Smooth muscle cell (in vitro differentiated cells): ENCODE measurements around the gene DTL. TPM values are rescaled to one million over a fixed set of nuclear protein-coding genes. Genes with fewer than 3 reads are reported as not detected.

Experiments used
- DNase-seq: peaks from one replicate; lab custom pipeline; 2025; ENCODE audit not compliant: unreplicated experiment; lab: John Stamatoyannopoulos, UW
- H2AFZ ChIP-seq: fragments of 200-600 bp; sonication (generic); 2 replicates; pipeline ENCODE4 v1.6.0; 2016; ENCODE audit warnings: antibody characterized with exemption, low read depth, mild to moderate bottlenecking
- H3F3A ChIP-seq: fragments of 200-600 bp; sonication (generic); 2 replicates; pipeline ENCODE4 v1.6.0; 2017; ENCODE audit warnings: antibody characterized with exemption, low read depth
- H3K27ac ChIP-seq: fragments of 200-600 bp; sonication (generic); 2 replicates; pipeline ENCODE4 v1.5.1; 2016; ENCODE audit warnings: low read depth, mild to moderate bottlenecking
- H3K27me3 ChIP-seq: fragments of 200-600 bp; sonication (generic); 2 replicates; pipeline ENCODE4 v1.6.1; 2016; ENCODE audit warnings: low read depth, mild to moderate bottlenecking
- H3K36me3 ChIP-seq: fragments of 200-600 bp; sonication (generic); 2 replicates; pipeline ENCODE4 v1.5.1; 2016; ENCODE audit warnings: low read depth
- H3K4me1 ChIP-seq: fragments of 200-600 bp; sonication (generic); 2 replicates; pipeline ENCODE4 v1.5.1; 2016; ENCODE audit warnings: low read depth
- H3K4me2 ChIP-seq: fragments of 200-600 bp; sonication (generic); 2 replicates; pipeline ENCODE4 v1.6.0; 2016; ENCODE audit warnings: mild to moderate bottlenecking
- H3K4me3 ChIP-seq: fragments of 200-600 bp; sonication (generic); 2 replicates; pipeline ENCODE4 v1.5.1; 2016; ENCODE audit warnings: mild to moderate bottlenecking
- H3K79me2 ChIP-seq: fragments of 200-600 bp; sonication (generic); 2 replicates; pipeline ENCODE4 v1.6.0; 2016; ENCODE audit warnings: low read depth, mild to moderate bottlenecking
- H3K9ac ChIP-seq: fragments of 200-600 bp; sonication (generic); 2 replicates; pipeline ENCODE4 v1.6.0; 2016; ENCODE audit warnings: low read depth
- H3K9me3 ChIP-seq: fragments of 200-600 bp; sonication (generic); replicated peaks from 2 replicates; pipeline ENCODE4 v1.5.1; 2016; ENCODE audit warnings: low read depth
- H4K20me1 ChIP-seq: fragments of 200-600 bp; sonication (generic); 2 replicates; pipeline ENCODE4 v1.6.0; 2016; ENCODE audit warnings: low read depth
- WGBS: methylation state at CpG from one replicate; pipeline ENCODE4 v1.1.7; 2016; ENCODE audit warnings: low lambda C conversion rate; 5-methylcytosine and 5-hydroxymethylcytosine counted together
- polyA plus RNA-seq: library from polyadenylated mRNA; unstranded; fragments of >200 nt; fragmentation: Nextera tagmentation; extraction: Ambion mirVana; gene quantifications from 2 replicates; pipeline ENCODE4 v1.2.1, GENCODE V29; 2016
- total RNA-seq: library from RNA; depleted of rRNA; stranded (reverse); fragments of >200 nt; gene quantifications from 2 replicates; pipeline ENCODE4 v1.2.3, GENCODE V29; 2014
- TF ChIP-seq, protein P1 (sequence below): fragments of 200-600 bp; sonication (generic); IDR thresholded peaks from 2 replicates; pipeline ENCODE4 v1.5.1; 2017; ENCODE audit warnings: borderline replicate concordance, mild to moderate bottlenecking, antibody characterized with exemption; ENCODE audit not compliant: insufficient read depth, poor library complexity, severe bottlenecking

Gene DTL
- total and polyA plus RNA-seq, 2 experiments from 2014 or later = 9.7 to 12.7 TPM

DNA sequence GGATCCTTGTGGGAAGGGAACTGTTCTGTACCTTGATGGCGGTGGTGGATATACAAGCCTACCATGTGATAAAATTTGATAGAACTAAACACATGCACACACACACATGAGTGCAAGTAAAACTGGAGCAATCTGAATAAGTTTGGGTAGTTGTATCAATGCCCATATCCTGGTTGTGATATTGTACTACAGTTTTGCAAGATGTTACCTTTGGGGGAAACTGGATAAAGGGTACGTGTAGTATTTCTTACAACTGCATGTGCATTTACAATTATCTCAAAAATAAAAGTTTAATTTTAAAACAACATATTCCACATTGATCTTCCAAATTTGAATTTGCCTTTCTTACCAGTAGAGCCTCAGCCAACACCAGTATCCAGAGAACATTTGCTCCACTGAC, 99.6 kb downstream of the DTL start:
- Histone ChIP-seq H3K9ac (no peak overlapping the region), H3K27ac (no peak overlapping the region), H4K20me1 (no peaks in the 10 kb centered on the region), H3K27me3 (no peaks in the 10 kb centered on the region), H3K36me3 (no peaks in the 10 kb centered on the region), H2AFZ (no peak overlapping the region), H3K79me2 (no peaks in the 10 kb centered on the region), H3K4me1 (no peaks in the 10 kb centered on the region), H3K9me3 (no peaks in the 10 kb centered on the region), H3K4me3 (no peak overlapping the region), H3F3A (no peaks in the 10 kb centered on the region), H3K4me2 (no peak overlapping the region)
- TF ChIP-seq, protein P1, sequence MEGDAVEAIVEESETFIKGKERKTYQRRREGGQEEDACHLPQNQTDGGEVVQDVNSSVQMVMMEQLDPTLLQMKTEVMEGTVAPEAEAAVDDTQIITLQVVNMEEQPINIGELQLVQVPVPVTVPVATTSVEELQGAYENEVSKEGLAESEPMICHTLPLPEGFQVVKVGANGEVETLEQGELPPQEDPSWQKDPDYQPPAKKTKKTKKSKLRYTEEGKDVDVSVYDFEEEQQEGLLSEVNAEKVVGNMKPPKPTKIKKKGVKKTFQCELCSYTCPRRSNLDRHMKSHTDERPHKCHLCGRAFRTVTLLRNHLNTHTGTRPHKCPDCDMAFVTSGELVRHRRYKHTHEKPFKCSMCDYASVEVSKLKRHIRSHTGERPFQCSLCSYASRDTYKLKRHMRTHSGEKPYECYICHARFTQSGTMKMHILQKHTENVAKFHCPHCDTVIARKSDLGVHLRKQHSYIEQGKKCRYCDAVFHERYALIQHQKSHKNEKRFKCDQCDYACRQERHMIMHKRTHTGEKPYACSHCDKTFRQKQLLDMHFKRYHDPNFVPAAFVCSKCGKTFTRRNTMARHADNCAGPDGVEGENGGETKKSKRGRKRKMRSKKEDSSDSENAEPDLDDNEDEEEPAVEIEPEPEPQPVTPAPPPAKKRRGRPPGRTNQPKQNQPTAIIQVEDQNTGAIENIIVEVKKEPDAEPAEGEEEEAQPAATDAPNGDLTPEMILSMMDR = no peak
- no peak for DNase-seq
- 96% methylated on average over 2 of the region's 2 CpGs for WGBS

DNA sequence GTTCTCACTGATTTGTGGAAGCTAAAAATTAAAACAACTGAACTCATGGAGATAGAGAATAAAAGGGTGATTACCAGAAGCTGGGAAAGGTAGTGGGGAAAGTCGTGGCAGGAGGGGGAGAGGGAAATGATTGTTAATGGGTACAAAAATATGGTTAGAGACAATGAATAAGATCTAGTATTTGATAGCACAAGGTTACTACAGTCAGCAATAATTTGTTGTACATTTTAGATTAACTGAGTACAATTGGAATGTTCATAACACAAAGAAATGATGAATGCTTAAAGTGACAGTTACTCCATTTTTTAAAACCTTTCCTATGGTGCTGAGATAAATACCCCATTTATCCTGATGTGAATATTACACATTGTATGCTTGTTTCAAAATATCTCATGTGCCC, 102.3 kb downstream of the DTL start:
- no peaks in the 10 kb centered on the region for H3K4me1 ChIP-seq
- no peaks in the 10 kb centered on the region for H4K20me1 ChIP-seq
- H3K9ac ChIP-seq = no peak overlapping the region
- no peaks in the 10 kb centered on the region for H3K27me3 ChIP-seq
- H3F3A ChIP-seq = no peaks in the 10 kb centered on the region
- no peaks in the 10 kb centered on the region for H3K36me3 ChIP-seq
- H2AFZ ChIP-seq = no peak overlapping the region
- H3K79me2 ChIP-seq = no peaks in the 10 kb centered on the region
- no peak overlapping the region for H3K4me3 ChIP-seq
- no peak overlapping the region for H3K4me2 ChIP-seq
- H3K27ac ChIP-seq = no peak overlapping the region
- 97% methylated on average over 1 of the region's 1 CpG for WGBS
- H3K9me3 ChIP-seq = no peaks in the 10 kb centered on the region
- DNase-seq = no peak
- TF ChIP-seq, protein P1 = no peak

- Histone ChIP-seq H3K9me3 (no peaks in the 10 kb centered on the region), H3K4me3 (no peak overlapping the region), H4K20me1 (no peaks in the 10 kb centered on the region), H3K9ac (no peak overlapping the region), H3K4me2 (no peak overlapping the region), H3K36me3 (no peaks in the 10 kb centered on the region), H3F3A (no peaks in the 10 kb centered on the region), H3K27ac (no peak overlapping the region), H2AFZ (no peak overlapping the region), H3K79me2 (no peaks in the 10 kb centered on the region), H3K4me1 (no peaks in the 10 kb centered on the region), H3K27me3 (no peaks in the 10 kb centered on the region)
- TF ChIP-seq, protein P1 = no peak
- DNase-seq = no peak
- 95% methylated on average over 5 of the region's 5 CpGs for WGBS
Observed at GRCh38 chr1:212138457-212138856, 102.9 kb downstream of the DTL start.

- Histone ChIP-seq H3K4me2 (no peak overlapping the region), H2AFZ (no peak overlapping the region), H3K27me3 (no peaks in the 10 kb centered on the region), H3K79me2 (no peaks in the 10 kb centered on the region), H3K4me1 (no peaks in the 10 kb centered on the region), H3K36me3 (no peaks in the 10 kb centered on the region), H4K20me1 (no peaks in the 10 kb centered on the region), H3K9ac (no peak overlapping the region), H3K9me3 (no peaks in the 10 kb centered on the region), H3K27ac (no peak overlapping the region), H3F3A (no peaks in the 10 kb centered on the region), H3K4me3 (no peak overlapping the region)
- 99% methylated on average over 3 of the region's 3 CpGs for WGBS
- DNase-seq = no peak
- TF ChIP-seq, protein P1 = no peak
Observed at GRCh38 chr1:212139526-212140135, 104.1 kb downstream of the DTL start.
